Heart left ventricle (tissue), 16 donors: ENCODE results near the gene MMADHC. TPM values are rescaled to one million over a fixed set of nuclear protein-coding genes. Genes with fewer than 3 reads are reported as not detected.
A peak's percentile ranks its signal among the peaks of the same experiment; 100 is the strongest.

Experiments used
- ATAC-seq, 4 donors: fragments of 200-7000 bp; cut with Tn5 transposase; one replicate each; pipeline ENCODE4 v1.9.1; 2020 to 2022; ENCODE audit warnings: moderate library complexity in 4 of 4, mild to moderate bottlenecking in 3 of 4, moderate number of reproducible peaks in 1 of 4
- DNase-seq, 5 donors: peaks; one replicate each; pipeline ENCODE4 v3.0.0-alpha.2; 2020
- H3K27ac ChIP-seq, 12 donors: fragments of 200-600 bp; sonication (generic) in 4 of 12; one replicate each; pipeline versions ENCODE4 v1.5.0 to v1.8.0; 2016 to 2022; ENCODE audit warnings: mild to moderate bottlenecking in 2 of 12
- H3K27me3 ChIP-seq, 9 donors: fragments of 200-600 bp; sonication (generic) in 2 of 9; one replicate each; pipeline versions ENCODE4 v1.5.1 to v1.8.0; 2016 to 2022; ENCODE audit warnings: mild to moderate bottlenecking in 3 of 9
- H3K36me3 ChIP-seq, 9 donors: fragments of 200-600 bp; sonication (generic) in 2 of 9; one replicate each; pipeline versions ENCODE4 v1.5.0 to v1.8.0; 2018 to 2022; ENCODE audit warnings: mild to moderate bottlenecking in 2 of 9
- H3K4me1 ChIP-seq, 12 donors: fragments of 200-600 bp; sonication (generic) in 4 of 12; one replicate each; pipeline versions ENCODE4 v1.5.0 to v1.8.0; 2016 to 2022; ENCODE audit warnings: mild to moderate bottlenecking in 3 of 12
- H3K4me3 ChIP-seq, 12 donors: fragments of 200-600 bp; sonication (generic) in 4 of 12; one replicate each; pipeline versions ENCODE4 v1.5.0 to v1.8.0; 2017 to 2022; ENCODE audit warnings: mild to moderate bottlenecking in 9 of 12, moderate library complexity in 4 of 12
- H3K9me3 ChIP-seq, 12 donors: fragments of 200-600 bp; sonication (generic) in 4 of 12; one replicate each; pipeline versions ENCODE4 v1.5.0 to v1.8.0; 2016 to 2022; ENCODE audit warnings: mild to moderate bottlenecking in 1 of 12
- POLR2A ChIP-seq, 2 donors: fragments of 450-650 bp; IDR thresholded peaks; one replicate each; pipeline ENCODE4 v1.6.1; 2017; ENCODE audit warnings: antibody characterized with exemption in 2 of 2, mild to moderate bottlenecking in 2 of 2, moderate library complexity in 2 of 2
- WGBS, 4 donors: extraction: QIAGEN DNeasy Blood & Tissue Kit in 2 of 4; methylation state at CpG; one replicate each; pipeline versions ENCODE4 v1.1.5 to v1.1.7; 2013 to 2018; 5-methylcytosine and 5-hydroxymethylcytosine counted together
- intact Hi-C, 10 donors: fragments of 100-400 bp; cut with DNase I; formaldehyde crosslinking; loops; one replicate each; pipeline versions ENCODE4 v1.11.1 to v1.14.2; 2022
- polyA plus RNA-seq, 2 donors: library from polyadenylated mRNA; stranded (reverse); fragments of 200-250 nt; gene quantifications; one replicate each; pipeline ENCODE4 v1.2.3, GENCODE V29; 2013
- total RNA-seq, 9 donors: library from RNA; depleted of rRNA in 2 of 9; stranded (reverse); fragments of >200 nt in 2 of 9; fragmentation: NEBNext Ultra II Directional in 3 of 9; extraction: Animal tissue kit (Norgen Biotek cat#: 25700) in 3 of 9; gene quantifications; one replicate each; pipeline versions ENCODE4 v1.1.0 to v1.2.4, GENCODE V29; 2016 to 2023
- TF ChIP-seq, protein P1 (sequence below), 12 donors: fragments of 200-600 bp; sonication (generic) in 4 of 12; IDR thresholded peaks; one replicate each; pipeline versions ENCODE4 v1.5.0 to v1.8.0; 2018 to 2022; ENCODE audit warnings: antibody characterized with exemption in 12 of 12, mild to moderate bottlenecking in 5 of 12
- donor health status: ischemic (EF 13 %, LVEDD 7.1; RV severe dilation, severe dysfunction).
- donor health status: healthy with polysubstance abuse.
- donor health status: DM: no; HTN: yes; CAD: no.
- donor health status: DM: no; HTN: no; CAD: no.
- donor health status: ischemic (EF 25% LVEDD 6.9; RV normal size, moderate dysfunction).
- donor health status: ischemic (EF 25% LVEDD 5.7; RV mildly dilated, moderate dysfunction).
- donor health status: healthy.
- donor health status: DM: yes; HTN: yes; CAD: no.
- donor health status: ischemic (EF 35%, LVEDD 5.7; RV mildly dilated, moderate dysfunction).
- donor health status: nonischemic (EF 11% LVEDD 7.7; RV severe dilation, severe dysfunction).
- donor health status: DM: yes; HTN: yes; CAD: no.
- donor health status: PGD.
- donor health status: ischemic (EF 29% LVEDD 5.4; RV normal size, mild dysfunction).
- donor health status: nonischemic (EF 23%, LVEDD 6.1; RV moderate dilation, normal function).

Gene MMADHC
- total and polyA plus RNA-seq, 11 donors = 34.0 to 152 (median 117) TPM

DNA sequence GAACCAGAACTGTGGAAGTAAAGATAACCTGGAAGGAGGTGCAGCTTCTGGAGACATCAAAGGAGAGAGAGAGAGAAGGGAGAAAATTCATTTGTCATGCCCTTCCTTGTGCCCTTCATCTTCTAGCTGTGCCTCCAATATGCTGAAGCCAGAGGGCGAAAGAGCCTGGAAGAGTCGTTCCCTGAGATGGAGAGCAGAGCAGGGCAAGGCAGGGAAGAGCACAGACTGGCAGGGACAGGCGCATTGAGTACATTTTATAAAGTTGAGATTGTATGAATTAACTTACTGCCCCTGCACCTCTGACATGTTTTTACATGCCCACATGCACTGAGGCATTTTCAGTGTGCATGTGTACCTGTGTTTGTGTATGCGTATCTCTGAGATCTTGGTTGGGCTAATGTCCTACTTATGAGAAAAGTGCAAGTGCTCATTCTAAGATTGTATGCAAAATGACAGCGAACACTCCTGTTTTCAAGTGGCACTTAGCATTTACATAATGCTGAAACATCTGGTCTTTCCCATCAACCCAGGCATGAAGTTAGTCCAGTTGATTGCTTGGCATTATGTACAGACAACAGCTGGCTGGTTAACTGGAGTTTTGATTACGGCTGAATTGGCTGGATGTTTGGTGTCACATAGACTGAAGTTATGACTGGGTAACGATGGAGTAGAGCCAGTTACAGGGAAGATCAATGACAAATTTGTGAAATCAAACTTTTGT lies 23.7 kb upstream of the MMADHC start:
- no peaks in the 10 kb centered on the region for H3K36me3 ChIP-seq
- H3K9me3 ChIP-seq = peaks cover 0 to 8% (median 0%) of the 10 kb centered on the region in 12 donors
- intact Hi-C loops = no loop called here
- WGBS, 4 donors = 82 to 85% (median 83%) methylated on average over 7 of the region's 7 CpGs
- peaks cover 0 to 11% (median 0%) of the 10 kb centered on the region in 12 donors for H3K4me1 ChIP-seq
- no peaks in the 10 kb centered on the region for H3K27me3 ChIP-seq
- no peak overlapping the region for H3K27ac ChIP-seq
- no peak for TF ChIP-seq POLR2A (IDR thresholded peaks at IDR 0.05)
- TF ChIP-seq, protein P1, sequence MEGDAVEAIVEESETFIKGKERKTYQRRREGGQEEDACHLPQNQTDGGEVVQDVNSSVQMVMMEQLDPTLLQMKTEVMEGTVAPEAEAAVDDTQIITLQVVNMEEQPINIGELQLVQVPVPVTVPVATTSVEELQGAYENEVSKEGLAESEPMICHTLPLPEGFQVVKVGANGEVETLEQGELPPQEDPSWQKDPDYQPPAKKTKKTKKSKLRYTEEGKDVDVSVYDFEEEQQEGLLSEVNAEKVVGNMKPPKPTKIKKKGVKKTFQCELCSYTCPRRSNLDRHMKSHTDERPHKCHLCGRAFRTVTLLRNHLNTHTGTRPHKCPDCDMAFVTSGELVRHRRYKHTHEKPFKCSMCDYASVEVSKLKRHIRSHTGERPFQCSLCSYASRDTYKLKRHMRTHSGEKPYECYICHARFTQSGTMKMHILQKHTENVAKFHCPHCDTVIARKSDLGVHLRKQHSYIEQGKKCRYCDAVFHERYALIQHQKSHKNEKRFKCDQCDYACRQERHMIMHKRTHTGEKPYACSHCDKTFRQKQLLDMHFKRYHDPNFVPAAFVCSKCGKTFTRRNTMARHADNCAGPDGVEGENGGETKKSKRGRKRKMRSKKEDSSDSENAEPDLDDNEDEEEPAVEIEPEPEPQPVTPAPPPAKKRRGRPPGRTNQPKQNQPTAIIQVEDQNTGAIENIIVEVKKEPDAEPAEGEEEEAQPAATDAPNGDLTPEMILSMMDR (IDR thresholded peaks at IDR 0.05) = peak in 2 of 12 donors; percentile 13 to 20
- DNase-seq (no peak), ATAC-seq (no peak)
- H3K4me3 ChIP-seq = no peak overlapping the region

GRCh38 chr2:149606251-149606811 lies 18.8 kb upstream of the MMADHC start:
- no peak for ATAC-seq
- peaks cover 0 to under 1% (median 0%) of the 10 kb centered on the region in 12 donors for H3K4me1 ChIP-seq
- no peak overlapping the region for H3K27ac ChIP-seq
- TF ChIP-seq POLR2A (IDR thresholded peaks at IDR 0.05) = no peak
- TF ChIP-seq, protein P1 (IDR thresholded peaks at IDR 0.05) = no peak
- H3K36me3 ChIP-seq = no peaks in the 10 kb centered on the region
- no peak overlapping the region for H3K4me3 ChIP-seq
- DNase-seq = no peak
- intact Hi-C loops = loop anchor here in 2 of 10 donors (10.0 kb wide), 2 partner anchors 1008 to 1448 kb away; no protein-coding TSS in a partner anchor
- no peaks in the 10 kb centered on the region for H3K27me3 ChIP-seq
- H3K9me3 ChIP-seq = peaks cover 0 to 8% (median 0%) of the 10 kb centered on the region in 12 donors

DNA sequence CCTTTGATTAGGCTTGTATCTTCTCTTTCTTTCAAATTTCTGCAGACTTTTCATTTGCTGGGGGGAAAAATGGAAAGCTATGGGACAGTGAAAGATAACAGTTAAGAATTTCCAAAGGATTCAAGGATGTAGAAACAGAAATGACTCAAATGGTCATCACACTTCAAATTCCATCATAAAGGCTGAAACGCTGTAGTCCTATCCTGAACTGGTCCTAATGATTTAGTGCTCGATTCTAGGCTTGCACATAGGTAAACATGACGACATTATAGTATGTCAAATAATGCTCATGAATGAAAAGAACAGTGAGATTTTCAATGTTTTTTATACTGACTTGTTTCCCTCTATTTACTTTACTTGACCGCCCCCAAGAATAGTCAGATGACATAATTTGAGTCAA lies 15.7 kb upstream of the MMADHC start:
- H3K4me1 ChIP-seq = peaks cover 0 to under 1% (median 0%) of the 10 kb centered on the region in 12 donors
- DNase-seq = no peak
- H3K27ac ChIP-seq = no peak overlapping the region
- no peaks in the 10 kb centered on the region for H3K27me3 ChIP-seq
- 95 to 97% (median 96%) methylated on average over 4 of the region's 4 CpGs for WGBS, 4 donors
- H3K4me3 ChIP-seq = no peak overlapping the region
- TF ChIP-seq, protein P1 (IDR thresholded peaks at IDR 0.05) = no peak
- TF ChIP-seq POLR2A (IDR thresholded peaks at IDR 0.05) = no peak
- intact Hi-C loops = loop anchor here in 2 of 10 donors (5.0 to 10.0 kb wide), 3 partner anchors 1012 to 1634 kb away; no protein-coding TSS in a partner anchor
- H3K9me3 ChIP-seq = peaks cover 0 to 9% (median 1%) of the 10 kb centered on the region in 12 donors
- ATAC-seq = no peak
- no peaks in the 10 kb centered on the region for H3K36me3 ChIP-seq

DNA sequence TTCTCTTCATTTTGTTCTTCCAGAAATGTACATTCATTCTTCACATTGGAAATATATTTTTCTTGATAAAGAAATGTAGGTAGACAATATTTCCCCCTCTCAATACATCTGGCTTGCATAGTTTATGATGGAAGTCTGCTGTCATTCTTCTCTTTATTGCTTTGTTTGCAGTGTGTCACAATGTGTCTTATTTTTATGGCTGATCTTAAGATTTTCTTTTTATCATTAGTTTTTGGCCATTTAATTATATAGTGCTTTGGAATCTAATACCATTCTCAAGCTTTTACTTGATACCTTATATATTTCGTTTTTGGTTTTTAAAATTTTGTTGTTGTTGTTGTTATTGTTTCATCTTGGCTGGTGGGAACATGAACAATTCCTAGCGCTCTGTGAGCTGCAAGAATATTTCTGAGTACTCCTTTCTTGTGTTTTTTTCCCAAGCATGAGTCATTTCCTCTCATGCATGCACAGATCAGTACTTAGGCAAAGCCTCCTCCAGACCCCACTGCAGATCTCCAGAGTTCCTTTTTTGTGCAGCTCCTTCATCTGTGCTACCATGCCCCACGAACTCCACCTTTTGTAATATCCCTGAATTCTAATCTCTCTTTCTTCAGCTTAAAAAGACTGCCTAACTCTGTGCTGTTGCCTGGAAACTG lies 13.7 kb upstream of the MMADHC start:
- H3K27ac ChIP-seq = no peak overlapping the region
- ATAC-seq (peak in 1 of 4 donors; percentile 26), DNase-seq (no peak)
- H3K4me1 ChIP-seq = peaks cover 0 to 11% (median 0%) of the 10 kb centered on the region in 12 donors
- WGBS, 4 donors = 36 to 44% (median 40%) methylated on average over 3 of the region's 3 CpGs
- no peaks in the 10 kb centered on the region for H3K27me3 ChIP-seq
- H3K9me3 ChIP-seq = peaks cover 0 to 8% (median 1%) of the 10 kb centered on the region in 12 donors
- no peaks in the 10 kb centered on the region for H3K36me3 ChIP-seq
- intact Hi-C loops = loop anchor here in 2 of 10 donors (5.0 to 10.0 kb wide), 3 partner anchors 1014 to 1636 kb away; no protein-coding TSS in a partner anchor
- TF ChIP-seq, protein P1 (IDR thresholded peaks at IDR 0.05) = no peak
- TF ChIP-seq POLR2A (IDR thresholded peaks at IDR 0.05) = no peak
- no peak overlapping the region for H3K4me3 ChIP-seq
